ENCODE measurements around the gene KIF26B.

GRCh38 chr1:245211035-245211749 lies 56.4 kb downstream of the KIF26B start:
- no peak for TF ChIP-seq EZH2phosphoT487 (IDR thresholded peaks at IDR 0.05; ENCODE audit: borderline replicate concordance, low read depth)
- TF ChIP-seq MAX (IDR thresholded peaks at IDR 0.05; ENCODE audit: low read depth), result no peak
- no peak for TF ChIP-seq CTCF (IDR thresholded peaks at IDR 0.05)
- no peak for TF ChIP-seq FOXM1 (IDR thresholded peaks at IDR 0.05; ENCODE audit: low read depth)
- TF ChIP-seq PBX3 (IDR thresholded peaks at IDR 0.05), result no peak
- no peak for TF ChIP-seq FOXJ3 (CRISPR knock-in tag; IDR thresholded peaks at IDR 0.05)
- TF ChIP-seq EP300 (IDR thresholded peaks at IDR 0.05; ENCODE audit: borderline replicate concordance in 1 of 2, low read depth in 1 of 2, low read length in 1 of 2), result no peak
- no peak for TF ChIP-seq CHD2 (IDR thresholded peaks at IDR 0.05; ENCODE audit: low read length, partially characterized antibody)
- TF ChIP-seq USF1 (IDR thresholded peaks at IDR 0.05; ENCODE audit: borderline replicate concordance, low read depth), result no peak

Measured in SK-N-SH (cell line).